22Rv1 (cell line): Measurements from ENCODE around the gene CLSTN1.

Source experiments
- H3K27ac ChIP-seq: fragments of 450-650 bp; 2 replicates; pipeline ENCODE4 v1.5.1; 2017
- CTCF ChIP-seq: fragments of 450-650 bp; IDR thresholded peaks from 2 replicates; pipeline ENCODE4 v1.5.1; 2017; ENCODE audit warnings: mild to moderate bottlenecking
- ZFX ChIP-seq: fragments of 450-650 bp; IDR thresholded peaks from 2 replicates; pipeline ENCODE4 v1.6.1; 2017; ENCODE audit warnings: antibody characterized with exemption, borderline replicate concordance

Gene CLSTN1

GRCh38 chr1:9689011-9689706 lies 134.6 kb downstream of the CLSTN1 start:
- no peak overlapping the region for H3K27ac ChIP-seq
- no peak for TF ChIP-seq CTCF
- TF ChIP-seq ZFX = no peak

GRCh38 chr1:9688599-9688998 lies 135.2 kb downstream of the CLSTN1 start:
- TF ChIP-seq CTCF = no peak
- no peak for TF ChIP-seq ZFX
- no peak overlapping the region for H3K27ac ChIP-seq

- TF ChIP-seq ZFX = no peak
- no peak for TF ChIP-seq CTCF
- H3K27ac ChIP-seq = no peak overlapping the region
These were observed 135.7 kb downstream of the CLSTN1 start for GRCh38 chr1:9687874-9688582.

GRCh38 chr1:9687120-9687873 lies 136.5 kb downstream of the CLSTN1 start:
- no peak for TF ChIP-seq CTCF
- TF ChIP-seq ZFX = no peak
- H3K27ac ChIP-seq = no peak overlapping the region

- no peak overlapping the region for H3K27ac ChIP-seq
- TF ChIP-seq ZFX (no peak), CTCF (no peak)
These were observed 139.0 kb downstream of the CLSTN1 start for GRCh38 chr1:9684801-9685200.

- no peak for TF ChIP-seq ZFX
- no peak overlapping the region for H3K27ac ChIP-seq
These were observed 142.9 kb downstream of the CLSTN1 start for GRCh38 chr1:9680828-9681227.

GRCh38 chr1:9680091-9680490 lies 143.7 kb downstream of the CLSTN1 start:
- no peak overlapping the region for H3K27ac ChIP-seq
- TF ChIP-seq ZFX = no peak
- no peak for TF ChIP-seq CTCF
